M059J (cell line): Measurements from ENCODE around the gene TCF12. TPM values are rescaled to one million over a fixed set of nuclear protein-coding genes. Genes with fewer than 3 reads are reported as not detected.

ENCODE experiments used
- DNase-seq: peaks from one replicate; pipeline ENCODE4 v3.0.0-alpha.2; 2012; ENCODE audit warnings: low read depth
- total RNA-seq: library from RNA; depleted of rRNA; stranded (reverse); fragments of >200 nt; shearing (Covaris generic); gene quantifications from 2 replicates; pipeline ENCODE4 v1.2.3, GENCODE V29; 2014

Gene TCF12
- total RNA-seq, 1 experiment from 2014 or later: 51.7 TPM

- DNase-seq: no peak
Observed at GRCh38 chr15:57018151-57018550, 99.7 kb downstream of the TCF12 start.

- no peak for DNase-seq
Observed at GRCh38 chr15:57019496-57020160, 101.2 kb downstream of the TCF12 start.

- DNase-seq: peak; percentile 36
Observed at GRCh38 chr15:57025264-57025926, 107.0 kb downstream of the TCF12 start.

DNA sequence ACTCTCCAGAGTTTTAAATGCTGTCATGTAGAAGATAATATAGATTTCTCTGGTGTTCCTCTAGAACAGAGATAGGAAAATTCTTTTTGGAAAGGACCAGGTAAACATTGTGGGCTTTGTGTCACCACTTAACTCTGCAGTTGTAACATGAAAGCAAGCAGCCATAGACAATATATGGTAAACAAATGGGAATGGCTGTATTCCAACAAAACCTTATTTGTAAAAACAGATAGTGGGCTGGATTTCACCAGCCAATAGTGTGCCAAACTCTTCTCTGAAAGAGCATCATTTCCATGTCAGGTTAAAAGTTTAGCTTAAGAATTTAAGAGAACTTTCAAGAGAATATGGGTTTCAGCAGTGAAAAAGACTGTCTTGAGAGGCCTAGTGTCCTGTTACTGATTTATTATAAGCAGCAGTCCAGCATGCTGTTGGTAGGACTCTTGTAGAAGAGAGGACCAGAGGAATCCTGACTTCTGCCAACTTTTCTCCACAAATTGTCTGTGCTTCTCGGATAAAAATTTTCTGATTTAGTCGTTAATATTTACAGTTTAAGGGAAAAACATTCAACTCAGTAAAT lies 107.7 kb downstream of the TCF12 start:
- no peak for DNase-seq

GRCh38 chr15:57027596-57027995 lies 109.2 kb downstream of the TCF12 start:
- DNase-seq: no peak

GRCh38 chr15:57028176-57028575 lies 109.7 kb downstream of the TCF12 start:
- DNase-seq: no peak

- no peak for DNase-seq
Observed at GRCh38 chr15:57030011-57030410, 111.6 kb downstream of the TCF12 start.

DNA sequence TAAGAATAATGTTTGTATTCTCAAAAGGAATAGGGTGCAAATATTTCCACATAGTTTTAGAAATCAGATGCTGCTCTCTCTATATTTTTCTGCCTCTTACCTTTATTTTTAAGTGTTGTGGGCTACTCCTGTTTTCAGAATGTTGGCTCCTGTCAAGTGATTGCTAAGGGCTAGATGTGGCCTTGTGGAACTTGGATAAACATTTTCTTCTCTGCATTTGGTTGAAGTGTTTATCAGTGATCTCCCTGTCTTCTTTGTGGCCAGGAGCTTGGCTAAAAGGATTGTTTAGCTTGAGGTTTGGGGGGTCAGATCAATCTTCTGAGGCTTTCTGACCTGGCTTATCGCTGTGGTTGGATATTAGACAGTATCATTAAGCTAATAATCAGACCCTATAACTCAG lies 112.6 kb downstream of the TCF12 start:
- DNase-seq: no peak

- DNase-seq: no peak
Observed at GRCh38 chr15:57031605-57032004, 113.2 kb downstream of the TCF12 start.

DNA sequence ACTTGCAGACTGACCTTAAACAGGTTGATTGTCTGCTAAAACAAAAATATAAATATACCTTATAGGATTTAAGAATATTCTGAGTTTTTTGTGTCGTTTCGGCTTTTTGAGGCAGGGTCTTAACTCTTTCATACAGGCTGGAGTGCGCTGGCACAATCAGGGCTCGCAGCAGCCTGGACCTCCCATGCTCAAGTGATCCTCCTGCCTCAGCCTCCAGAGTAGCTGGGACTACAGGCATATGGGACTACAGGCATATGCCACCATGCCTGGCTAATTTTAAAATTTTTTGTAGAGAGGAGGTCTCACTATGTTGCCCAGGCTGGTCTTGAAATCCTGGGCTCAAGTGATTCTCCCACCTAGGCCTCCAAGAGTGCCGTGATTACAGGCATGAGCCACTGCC lies 113.9 kb downstream of the TCF12 start:
- DNase-seq: no peak

DNA sequence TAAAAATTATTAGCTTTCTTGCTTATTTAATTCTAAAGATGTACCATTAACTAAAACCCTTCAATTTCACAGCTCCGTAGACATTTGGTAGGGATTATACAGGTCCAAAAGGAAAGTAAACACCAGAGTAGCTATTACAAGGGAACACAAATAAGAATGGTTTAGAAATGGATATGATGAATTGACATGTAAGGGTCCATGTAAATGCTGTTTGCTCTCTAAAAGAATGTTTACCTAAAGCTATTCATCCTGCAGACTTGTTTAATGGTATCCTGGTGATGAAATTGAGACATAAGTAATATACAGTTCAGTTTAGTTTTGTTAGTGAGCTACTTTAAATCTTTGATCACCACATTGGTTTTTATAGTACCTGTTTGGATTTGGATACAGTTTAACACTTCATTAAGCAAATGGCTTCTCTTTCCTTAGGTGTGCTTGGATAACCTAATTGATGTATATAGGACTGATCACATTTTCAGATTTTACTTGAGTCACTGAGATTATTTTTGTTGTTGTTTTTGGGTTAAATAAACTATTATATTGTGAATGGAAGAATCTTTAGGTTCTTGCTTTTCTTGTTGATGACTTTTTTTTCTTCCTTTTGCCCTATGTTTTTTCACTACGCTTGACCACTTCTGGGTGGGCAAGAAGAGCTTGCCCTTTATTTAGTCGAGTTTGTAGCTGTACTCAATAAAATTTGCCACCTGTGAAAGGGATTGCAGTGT lies 115.4 kb downstream of the TCF12 start:
- DNase-seq: no peak

DNA sequence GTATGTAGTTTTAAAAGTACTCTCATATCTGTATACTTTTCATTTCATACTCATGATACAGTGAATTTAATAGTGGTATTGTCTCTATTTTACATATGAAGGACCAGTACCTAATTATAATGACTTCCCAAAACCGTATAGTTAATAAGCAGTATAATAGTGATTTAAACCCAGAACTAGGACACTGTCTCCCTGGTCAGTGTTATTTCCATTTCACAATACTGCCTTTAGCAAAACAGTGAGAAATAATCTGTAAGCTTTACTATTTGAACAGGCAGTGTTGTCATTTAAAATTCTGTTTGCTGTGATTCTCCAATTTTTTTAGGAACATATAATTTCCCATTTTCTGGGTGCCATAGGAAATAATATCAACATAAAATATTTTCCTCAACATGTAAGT lies 116.2 kb downstream of the TCF12 start:
- DNase-seq: no peak

DNA sequence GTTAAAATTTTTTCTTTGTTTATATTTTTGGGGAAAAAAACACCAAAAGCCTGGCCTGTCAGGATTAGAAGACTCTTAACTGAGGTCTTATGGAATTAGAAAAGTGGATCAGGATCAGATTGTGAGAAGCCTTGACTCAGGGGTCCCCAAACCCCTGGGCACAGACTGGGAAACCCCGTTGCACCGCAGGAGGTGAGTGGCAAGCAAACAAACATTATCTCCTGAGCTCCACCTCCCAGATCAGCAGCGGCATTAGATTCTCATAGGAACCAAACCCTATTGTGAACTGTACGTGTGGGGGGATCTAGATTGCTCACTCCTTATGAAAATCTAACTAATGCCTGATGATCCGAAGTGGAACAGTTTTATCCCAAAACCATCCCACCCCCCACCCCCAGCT lies 117.2 kb downstream of the TCF12 start:
- no peak for DNase-seq

GRCh38 chr15:57036352-57036751 lies 117.9 kb downstream of the TCF12 start:
- no peak for DNase-seq

- DNase-seq: no peak
Observed at GRCh38 chr15:57037548-57037947, 119.1 kb downstream of the TCF12 start.

DNA sequence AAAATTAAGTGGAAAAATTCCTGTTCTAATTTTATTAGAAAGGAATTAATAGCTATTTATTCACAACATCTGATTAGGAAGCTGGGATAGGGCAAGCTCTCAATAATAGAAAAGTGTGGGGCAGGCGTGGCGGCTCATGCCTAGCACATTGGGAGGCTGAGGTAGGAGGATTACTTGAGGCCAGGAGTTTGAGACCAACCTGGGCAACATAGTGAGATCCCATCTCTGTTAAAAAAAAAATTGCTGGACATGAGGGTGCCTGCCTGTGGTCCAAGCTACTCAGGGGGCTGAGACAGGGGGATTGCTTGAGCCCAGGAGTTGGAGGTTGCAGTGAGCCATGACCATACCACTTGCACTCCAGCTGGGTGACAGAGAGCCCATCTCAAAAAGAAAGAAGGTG lies 119.6 kb downstream of the TCF12 start:
- no peak for DNase-seq

GRCh38 chr15:57038496-57038895 lies 120.1 kb downstream of the TCF12 start:
- DNase-seq: no peak

GRCh38 chr15:57041416-57041815 lies 123.0 kb downstream of the TCF12 start:
- DNase-seq: no peak

- no peak for DNase-seq
Observed at GRCh38 chr15:57044072-57044702, 125.7 kb downstream of the TCF12 start.

DNA sequence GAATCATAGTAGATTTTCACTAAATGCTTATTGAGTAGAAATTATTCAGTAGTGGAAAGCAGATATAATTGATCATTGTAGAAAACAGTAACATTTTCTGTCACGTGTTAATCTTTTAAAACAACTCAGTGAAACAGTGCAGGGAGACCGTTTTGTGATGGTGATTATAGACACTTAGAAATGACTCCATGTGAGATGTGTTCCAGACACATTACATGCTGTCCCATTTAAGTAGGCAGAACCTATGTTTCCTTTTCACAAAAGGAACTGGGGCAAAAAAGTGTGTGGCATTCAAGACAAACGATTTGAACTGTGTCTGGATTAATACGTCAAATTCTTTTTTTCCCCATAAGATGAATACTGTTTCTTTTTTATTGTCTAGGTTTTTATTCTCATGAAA lies 126.5 kb downstream of the TCF12 start:
- DNase-seq: no peak

DNA sequence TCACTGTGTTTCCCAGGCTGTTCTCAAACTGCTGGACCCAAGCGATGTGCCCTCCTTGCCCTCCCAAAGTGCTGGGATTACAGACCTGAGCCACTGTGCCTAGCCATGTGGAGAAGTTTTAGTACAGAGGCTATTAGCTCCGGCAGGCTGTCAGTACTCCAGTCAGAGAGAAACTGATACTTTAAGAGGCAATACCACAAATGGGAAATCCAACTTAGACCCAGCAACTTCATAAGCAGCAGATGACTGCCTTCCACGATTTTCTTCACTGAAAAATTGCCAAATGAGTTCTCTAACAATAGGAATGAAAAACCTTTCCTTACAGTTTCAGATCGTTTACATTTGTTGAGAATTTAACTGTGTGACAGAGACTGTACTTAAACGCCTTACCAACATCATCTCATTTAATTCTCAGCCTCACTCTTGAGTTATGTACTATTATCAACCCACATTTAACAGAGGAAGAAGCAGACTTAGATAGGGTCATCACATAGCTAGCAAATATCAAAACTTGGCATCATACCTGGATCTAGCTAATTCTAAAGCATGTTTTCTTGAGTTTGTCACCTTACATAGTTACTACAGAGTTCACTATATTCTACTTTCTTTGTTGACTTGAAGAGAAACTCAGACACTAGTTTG lies 127.4 kb downstream of the TCF12 start:
- DNase-seq: no peak
